Endothelial cell of umbilical vein (primary cell): ENCODE measurements around the gene SP140. TPM values are rescaled to one million over a fixed set of nuclear protein-coding genes. Genes with fewer than 3 reads are reported as not detected.
A peak's percentile ranks its signal among the peaks of the same experiment; 100 is the strongest.

Experiments
- BruUV-seq: library from RNA; stranded (reverse); fragments of 400-500 nt; replicated peaks from 2 replicates; lab custom pipeline; 2021; lab: Mats Ljungman, UMichigan
- CTCF ChIA-PET: fragments of 300-600, 350-600 bp; sonication (Branson Sonifier 250); formaldehyde crosslinking; loops from one replicate; lab custom pipeline; 2021; ENCODE audit warnings: antibody characterized with exemption, inconsistent platforms; lab: Charles Lee
- POLR2A ChIA-PET: fragments of 300-600, 350-600 bp; sonication (Branson Sonifier 250); formaldehyde crosslinking; loops from one replicate; lab custom pipeline; 2021; ENCODE audit warnings: antibody characterized with exemption, inconsistent platforms; lab: Charles Lee
- DNase-seq: peaks from one replicate; pipeline ENCODE4 v3.0.0-alpha.2; 2011; ENCODE audit warnings: low read depth, low spot score
- FAIRE-seq: peaks from 2 replicates; lab custom pipeline; 2011; peaks lifted over from hg19 to GRCh38; lab: Jason Lieb, UNC
- H2AFZ ChIP-seq: 2 replicates; pipeline ENCODE4 v1.6.0; 2012; ENCODE audit warnings: low read depth, low read length, control low read depth, inconsistent platforms
- H3K27ac ChIP-seq: 2 replicates; pipeline ENCODE4 v1.5.1; 2011; ENCODE audit warnings: low read depth, mild to moderate bottlenecking, control low read depth, low read length, moderate library complexity; ENCODE audit not compliant: insufficient read depth
- H3K27me3 ChIP-seq, 2 experiments: 2 replicates each; pipeline versions ENCODE4 v1.6.0 to v1.6.1; 2011; ENCODE audit warnings: low read length in 2 of 2, mixed read lengths in 1 of 2; ENCODE audit not compliant: control insufficient read depth in 2 of 2, insufficient read depth in 2 of 2
- H3K36me3 ChIP-seq, 2 experiments: 2 replicates in 1 of 2; 3 replicates in 1 of 2; pipeline ENCODE4 v1.5.1; 2011; ENCODE audit warnings: low read length in 2 of 2, mild to moderate bottlenecking in 1 of 2, moderate library complexity in 1 of 2; ENCODE audit not compliant: control insufficient read depth in 2 of 2, insufficient read depth in 2 of 2; ENCODE audit errors: extremely low read depth in 1 of 2
- H3K4me1 ChIP-seq: 3 replicates; pipeline ENCODE4 v1.5.1; 2011; ENCODE audit warnings: mild to moderate bottlenecking, low read length; ENCODE audit not compliant: control insufficient read depth, insufficient read depth; ENCODE audit errors: extremely low read depth
- H3K4me2 ChIP-seq: 2 replicates; pipeline ENCODE4 v1.6.1; 2011; ENCODE audit warnings: low read length, control low read depth, mixed read lengths; ENCODE audit not compliant: insufficient read depth
- H3K4me3 ChIP-seq, 3 experiments: fragments of 200-600 bp in 1 of 3; sonication (generic), shearing (Covaris generic) in 1 of 3; replicated peaks in 1 of 3; 2 replicates each; pipeline ENCODE4 v1.5.1; 2011 to 2016; ENCODE audit warnings: control low read depth in 3 of 3, low read length in 3 of 3, mild to moderate bottlenecking in 2 of 3, inconsistent platforms in 1 of 3, low read depth in 1 of 3, moderate library complexity in 1 of 3; ENCODE audit not compliant: insufficient read depth in 1 of 3
- H3K79me2 ChIP-seq: 2 replicates; pipeline ENCODE4 v1.6.0; 2012; ENCODE audit warnings: low read length, inconsistent platforms; ENCODE audit not compliant: control insufficient read depth, insufficient read depth
- H3K9ac ChIP-seq: replicated peaks from 2 replicates; pipeline ENCODE3; 2011; ENCODE audit warnings: low read length, control low read depth; ENCODE audit not compliant: insufficient read depth; ENCODE audit errors: extremely low read depth
- H3K9me1 ChIP-seq: replicated peaks from 3 replicates; pipeline ENCODE4 v1.6.0; 2011; ENCODE audit warnings: mild to moderate bottlenecking, low read length; ENCODE audit not compliant: control insufficient read depth, insufficient read depth; ENCODE audit errors: extremely low read depth
- H3K9me3 ChIP-seq: replicated peaks from 2 replicates; pipeline ENCODE4 v1.5.1; 2012; ENCODE audit warnings: low read length, inconsistent platforms; ENCODE audit not compliant: control insufficient read depth, insufficient read depth
- H4K20me1 ChIP-seq: replicated peaks from 2 replicates; pipeline ENCODE3; 2011; ENCODE audit warnings: mild to moderate bottlenecking, low read length; ENCODE audit not compliant: control insufficient read depth, insufficient read depth; ENCODE audit errors: extremely low read depth
- EZH2 ChIP-seq: IDR thresholded peaks from 2 replicates; pipeline ENCODE4 v1.6.1; 2012; ENCODE audit warnings: borderline replicate concordance, low read depth, mild to moderate bottlenecking, moderate library complexity, low read length, inconsistent platforms; ENCODE audit not compliant: severe bottlenecking
- FOS ChIP-seq: IDR thresholded peaks from 2 replicates; pipeline ENCODE4 v1.6.1; 2011; ENCODE audit warnings: mild to moderate bottlenecking, low read length, moderate library complexity, borderline replicate concordance; ENCODE audit not compliant: insufficient read depth
- GATA2 ChIP-seq: IDR thresholded peaks from 2 replicates; pipeline ENCODE4 v1.7.0; 2011; ENCODE audit warnings: low read depth, mild to moderate bottlenecking, moderate library complexity, mixed read lengths, low read length; ENCODE audit not compliant: insufficient read length, insufficient read depth
- JUN ChIP-seq: IDR thresholded peaks from 2 replicates; pipeline ENCODE4 v1.6.1; 2011; ENCODE audit warnings: borderline replicate concordance, low read depth; ENCODE audit not compliant: insufficient read length, insufficient read depth
- MYC ChIP-seq: IDR thresholded peaks from one replicate; pipeline ENCODE4 v1.6.1; 2011; ENCODE audit warnings: mild to moderate bottlenecking, low read depth, low read length
- POLR2A ChIP-seq: IDR thresholded peaks from 2 replicates; pipeline ENCODE4 v1.6.1; 2012; ENCODE audit warnings: low read depth, mild to moderate bottlenecking, control low read depth, low read length
- POLR2AphosphoS5 ChIP-seq: IDR thresholded peaks from 2 replicates; pipeline ENCODE4 v1.6.1; 2012; ENCODE audit warnings: low read depth, mild to moderate bottlenecking, control low read depth, low read length, moderate library complexity; ENCODE audit not compliant: insufficient read depth
- dilution Hi-C: fragments of 300-500 bp; cut with MboI; formaldehyde crosslinking; loops from one replicate; pipeline ENCODE4 v1.15.0; 2019; ENCODE audit warnings: low sequenced_read_pairs; ENCODE audit not compliant: extremely low pct_ligation_motif_present
- intact Hi-C: fragments of 100-400 bp; cut with micrococcal nuclease; formaldehyde crosslinking; loops from one replicate; pipeline ENCODE4 v1.10.0; 2022
- polyA plus RNA-seq, 4 experiments: library from polyadenylated mRNA; depleted of rRNA in 3 of 4; stranded (reverse) in 3 of 4; unstranded in 1 of 4; fragments of >200 nt; gene quantifications; 2 replicates each; pipeline versions ENCODE4 v1.2.1 to v1.2.3, GENCODE V29; 2011 to 2012; ENCODE audit warnings: missing spikeins in 1 of 4
- total RNA-seq: library from RNA; stranded (reverse); gene quantifications from 2 replicates; pipeline ENCODE4 v1.2.3, GENCODE V29; 2021
- TF ChIP-seq, protein P1 (sequence below): IDR thresholded peaks from 2 replicates; pipeline ENCODE4 v1.6.1; 2011; ENCODE audit not compliant: insufficient read depth, insufficient read length
- TF ChIP-seq, protein P2 (sequence below), 2 donors: IDR thresholded peaks; 1 replicate in 1 of 2; 2 replicates in 1 of 2; pipeline ENCODE4 v1.5.1; 2011; ENCODE audit warnings: low read length in 2 of 2, mild to moderate bottlenecking in 2 of 2, moderate library complexity in 2 of 2, control low read depth in 1 of 2, inconsistent platforms in 1 of 2, low read depth in 1 of 2; ENCODE audit not compliant: insufficient read depth in 1 of 2; ENCODE audit errors: extremely low read depth in 1 of 2

Gene SP140
- total and polyA plus RNA-seq, 2 donors (not counting 3 experiments of a cell fraction or from before 2014, with no cell fraction given), result not detected

DNA sequence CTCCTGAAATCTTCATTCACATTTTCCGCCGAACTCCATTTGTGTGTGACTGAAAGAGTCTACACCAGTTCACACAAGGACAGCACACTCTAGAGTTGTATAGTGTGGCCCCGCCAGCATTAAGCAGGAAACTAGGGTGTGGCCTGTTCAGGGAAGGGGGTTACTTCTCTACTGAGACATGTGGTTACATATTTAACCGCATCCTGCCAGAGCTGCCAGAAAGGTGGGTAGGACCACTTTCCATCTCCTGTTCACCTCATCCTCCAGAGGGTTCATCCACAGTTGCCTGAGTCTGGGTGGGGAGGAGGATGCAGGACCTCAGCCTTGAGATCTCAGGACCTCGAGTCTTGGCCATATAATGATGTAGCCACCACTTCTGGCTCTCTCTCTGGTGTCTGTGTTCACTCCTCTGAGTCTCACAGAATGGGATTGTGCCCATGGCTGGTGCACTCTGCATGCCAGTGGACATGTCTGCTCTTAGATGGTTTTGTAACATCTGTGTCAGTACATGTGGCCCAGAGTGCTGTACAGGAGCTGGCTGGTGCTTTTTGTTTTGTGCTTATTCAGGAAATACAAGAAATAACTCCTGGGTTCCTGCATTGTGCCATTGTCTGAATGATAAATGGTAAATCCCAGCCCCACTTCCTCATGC, 93.8 kb downstream of the SP140 start:
- FAIRE-seq, result peak; percentile 82
- POLR2A ChIA-PET, result no interaction called here
- peaks cover 0 to 2% of the 10 kb centered on the region in 2 experiments for H3K27me3 ChIP-seq
- H3K9me1 ChIP-seq, result no peaks in the 10 kb centered on the region
- no peak overlapping the region for H3K4me3 ChIP-seq
- intact Hi-C loops, result no loop called here
- H3K4me1 ChIP-seq, result no peaks in the 10 kb centered on the region
- H3K4me2 ChIP-seq, result no peak overlapping the region
- no peaks in the 10 kb centered on the region for H4K20me1 ChIP-seq
- dilution Hi-C loops, result no loop called here
- H2AFZ ChIP-seq, result no peak overlapping the region
- no peaks in the 10 kb centered on the region for H3K36me3 ChIP-seq
- peak; percentile 14 for DNase-seq
- no TSS peak for BruUV-seq
- no peak overlapping the region for H3K9ac ChIP-seq
- no peaks in the 10 kb centered on the region for H3K9me3 ChIP-seq
- H3K79me2 ChIP-seq, result no peaks in the 10 kb centered on the region
- TF ChIP-seq, protein P1, sequence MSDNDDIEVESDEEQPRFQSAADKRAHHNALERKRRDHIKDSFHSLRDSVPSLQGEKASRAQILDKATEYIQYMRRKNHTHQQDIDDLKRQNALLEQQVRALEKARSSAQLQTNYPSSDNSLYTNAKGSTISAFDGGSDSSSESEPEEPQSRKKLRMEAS, result no peak
- TF ChIP-seq JUN (no peak), EZH2 (no peak), FOS (no peak), MYC (no peak), POLR2AphosphoS5 (no peak), POLR2A (no peak), GATA2 (no peak)
- TF ChIP-seq, protein P2, sequence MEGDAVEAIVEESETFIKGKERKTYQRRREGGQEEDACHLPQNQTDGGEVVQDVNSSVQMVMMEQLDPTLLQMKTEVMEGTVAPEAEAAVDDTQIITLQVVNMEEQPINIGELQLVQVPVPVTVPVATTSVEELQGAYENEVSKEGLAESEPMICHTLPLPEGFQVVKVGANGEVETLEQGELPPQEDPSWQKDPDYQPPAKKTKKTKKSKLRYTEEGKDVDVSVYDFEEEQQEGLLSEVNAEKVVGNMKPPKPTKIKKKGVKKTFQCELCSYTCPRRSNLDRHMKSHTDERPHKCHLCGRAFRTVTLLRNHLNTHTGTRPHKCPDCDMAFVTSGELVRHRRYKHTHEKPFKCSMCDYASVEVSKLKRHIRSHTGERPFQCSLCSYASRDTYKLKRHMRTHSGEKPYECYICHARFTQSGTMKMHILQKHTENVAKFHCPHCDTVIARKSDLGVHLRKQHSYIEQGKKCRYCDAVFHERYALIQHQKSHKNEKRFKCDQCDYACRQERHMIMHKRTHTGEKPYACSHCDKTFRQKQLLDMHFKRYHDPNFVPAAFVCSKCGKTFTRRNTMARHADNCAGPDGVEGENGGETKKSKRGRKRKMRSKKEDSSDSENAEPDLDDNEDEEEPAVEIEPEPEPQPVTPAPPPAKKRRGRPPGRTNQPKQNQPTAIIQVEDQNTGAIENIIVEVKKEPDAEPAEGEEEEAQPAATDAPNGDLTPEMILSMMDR (IDR thresholded peaks at IDR 0.05; ENCODE audit: extremely low read depth in 1 of 2, insufficient read depth in 1 of 2, low read depth in 1 of 2, low read length in 2 of 2), result no peak
- CTCF ChIA-PET, result no interaction called here
- H3K27ac ChIP-seq, result no peak overlapping the region
